Natural killer cell (primary cell): ENCODE measurements around the gene ICAM3. TPM values are rescaled to one million over a fixed set of nuclear protein-coding genes. Genes with fewer than 3 reads are reported as not detected.
A peak's percentile ranks its signal among the peaks of the same experiment; 100 is the strongest.

Source experiments
- ATAC-seq, 3 donors: fragments of 150-1000 bp in 2 of 3; fragments of 200-7000 bp in 1 of 3; cut with Tn5 transposase; 1 replicate in 1 of 3; 2 replicates in 2 of 3; pipeline ENCODE4 v1.10.0; 2021; ENCODE audit warnings: mild to moderate bottlenecking in 2 of 3, moderate library complexity in 2 of 3
- DNase-seq, 2 donors: peaks; one replicate each; pipeline versions ENCODE4 v3.0.0 to v3.0.0-alpha.2; 2013 to 2021; ENCODE audit warnings: mixed read lengths in 1 of 2
- H3K27ac ChIP-seq: one replicate; pipeline ENCODE4 v1.5.1; 2013; ENCODE audit warnings: mild to moderate bottlenecking, low read length
- H3K27me3 ChIP-seq: one replicate; pipeline ENCODE4 v1.6.1; 2013; ENCODE audit warnings: low read length; ENCODE audit not compliant: control insufficient read depth, insufficient read depth
- H3K36me3 ChIP-seq: one replicate; pipeline ENCODE4 v1.6.1; 2013; ENCODE audit warnings: low read length; ENCODE audit not compliant: control insufficient read depth, insufficient read depth
- H3K4me1 ChIP-seq: one replicate; pipeline ENCODE4 v1.6.1; 2013; ENCODE audit warnings: low read length; ENCODE audit not compliant: control insufficient read depth, insufficient read depth
- H3K4me3 ChIP-seq: one replicate; pipeline ENCODE4 v1.5.1; 2013; ENCODE audit warnings: low read length
- H3K9me3 ChIP-seq: one replicate; pipeline ENCODE4 v1.6.1; 2013; ENCODE audit warnings: low read length; ENCODE audit not compliant: control insufficient read depth, insufficient read depth
- H3K27ac Mint-ChIP-seq, 2 donors: one replicate each; pipeline ENCODE4 v1.8.0; 2022; ENCODE audit warnings: mild to moderate bottlenecking in 2 of 2, mixed read lengths in 2 of 2, moderate library complexity in 1 of 2
- H3K27me3 Mint-ChIP-seq, 2 donors: one replicate each; pipeline ENCODE4 v1.8.0; 2022; ENCODE audit warnings: low read depth in 2 of 2, mixed read lengths in 2 of 2
- H3K36me3 Mint-ChIP-seq: one replicate; pipeline ENCODE4 v1.8.0; 2022; ENCODE audit warnings: mixed read lengths
- H3K4me1 Mint-ChIP-seq, 2 donors: one replicate each; pipeline ENCODE4 v1.8.0; 2022; ENCODE audit warnings: mixed read lengths in 2 of 2
- H3K4me3 Mint-ChIP-seq: one replicate; pipeline ENCODE4 v1.8.0; 2022; ENCODE audit warnings: mild to moderate bottlenecking, moderate library complexity, mixed read lengths
- H3K9me3 Mint-ChIP-seq, 2 donors: one replicate each; pipeline ENCODE4 v1.8.0; 2022; ENCODE audit warnings: mixed read lengths in 2 of 2
- WGBS: methylation state at CpG from one replicate; pipeline ENCODE4 v1.1.7; 2013; ENCODE audit warnings: missing lambda C conversion rate; ENCODE audit not compliant: insufficient coverage; 5-methylcytosine and 5-hydroxymethylcytosine counted together
- intact Hi-C: fragments of 100-400 bp; cut with micrococcal nuclease; formaldehyde crosslinking; loops from one replicate; pipeline ENCODE4 v1.14.2; 2022
- total RNA-seq, 4 donors: library from RNA; stranded (reverse); fragments of 120-200 nt in 1 of 4; gene quantifications; one replicate each; pipeline versions ENCODE4 v1.2.3 to v1.2.4, GENCODE V29; 2013 to 2022
- TF ChIP-seq, protein P1 (sequence below): fragments of 200-600 bp; IDR thresholded peaks from one replicate; pipeline ENCODE4 v1.8.0; 2022; ENCODE audit warnings: antibody characterized with exemption

The ICAM3 gene
- total RNA-seq, 3 donors from 2014 or later (not counting 1 experiment from before 2014, with no cell fraction given): 189 to 224 (median 199) TPM

GRCh38 chr19:10328558-10329429 is 10.6 kb downstream of the ICAM3 start:
- intact Hi-C loops: no loop called here
- no peaks in the 10 kb centered on the region for H3K9me3 ChIP-seq
- no peaks in the 10 kb centered on the region for H3K27me3 ChIP-seq
- H3K4me1 Mint-ChIP-seq: peaks cover 0 to 15% of the 10 kb centered on the region in 2 donors
- H3K27ac ChIP-seq: no peak overlapping the region
- TF ChIP-seq, protein P1, sequence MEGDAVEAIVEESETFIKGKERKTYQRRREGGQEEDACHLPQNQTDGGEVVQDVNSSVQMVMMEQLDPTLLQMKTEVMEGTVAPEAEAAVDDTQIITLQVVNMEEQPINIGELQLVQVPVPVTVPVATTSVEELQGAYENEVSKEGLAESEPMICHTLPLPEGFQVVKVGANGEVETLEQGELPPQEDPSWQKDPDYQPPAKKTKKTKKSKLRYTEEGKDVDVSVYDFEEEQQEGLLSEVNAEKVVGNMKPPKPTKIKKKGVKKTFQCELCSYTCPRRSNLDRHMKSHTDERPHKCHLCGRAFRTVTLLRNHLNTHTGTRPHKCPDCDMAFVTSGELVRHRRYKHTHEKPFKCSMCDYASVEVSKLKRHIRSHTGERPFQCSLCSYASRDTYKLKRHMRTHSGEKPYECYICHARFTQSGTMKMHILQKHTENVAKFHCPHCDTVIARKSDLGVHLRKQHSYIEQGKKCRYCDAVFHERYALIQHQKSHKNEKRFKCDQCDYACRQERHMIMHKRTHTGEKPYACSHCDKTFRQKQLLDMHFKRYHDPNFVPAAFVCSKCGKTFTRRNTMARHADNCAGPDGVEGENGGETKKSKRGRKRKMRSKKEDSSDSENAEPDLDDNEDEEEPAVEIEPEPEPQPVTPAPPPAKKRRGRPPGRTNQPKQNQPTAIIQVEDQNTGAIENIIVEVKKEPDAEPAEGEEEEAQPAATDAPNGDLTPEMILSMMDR: no peak
- H3K27me3 Mint-ChIP-seq: no peaks in the 10 kb centered on the region
- WGBS: 98% methylated on average over 41 of the region's 41 CpGs
- H3K4me3 ChIP-seq: no peak overlapping the region
- DNase-seq (peak in 1 of 2 donors; percentile 2), ATAC-seq (no peak)
- no peak overlapping the region for H3K4me3 Mint-ChIP-seq
- no peak overlapping the region for H3K27ac Mint-ChIP-seq
- peaks cover 17% of the 10 kb centered on the region for H3K4me1 ChIP-seq
- no peaks in the 10 kb centered on the region for H3K9me3 Mint-ChIP-seq
- no peaks in the 10 kb centered on the region for H3K36me3 Mint-ChIP-seq
- peaks cover 55% of the 10 kb centered on the region for H3K36me3 ChIP-seq

DNA sequence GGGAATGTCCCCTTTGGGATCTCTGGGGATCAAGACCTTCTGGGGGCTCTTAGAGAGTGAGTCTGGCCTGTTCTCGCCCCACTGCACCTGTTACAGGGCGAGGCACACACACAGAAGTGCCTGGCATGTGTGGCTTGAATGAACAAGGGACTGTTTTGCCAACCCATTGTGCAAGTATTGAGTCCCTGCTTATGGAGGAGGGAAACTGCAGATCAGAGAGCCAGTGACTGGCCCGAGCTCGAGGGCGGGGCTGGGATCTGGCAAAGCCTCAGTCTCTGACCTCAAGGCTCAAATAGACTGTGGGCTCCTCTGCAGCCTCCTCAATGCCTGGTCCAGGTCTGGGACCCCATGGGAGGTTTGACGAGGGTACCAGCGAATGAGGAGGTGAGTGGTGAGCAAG is 11.6 kb downstream of the ICAM3 start:
- WGBS: 97% methylated on average over 7 of the region's 7 CpGs
- Mint-ChIP-seq H3K27me3 (no peaks in the 10 kb centered on the region), H3K36me3 (no peaks in the 10 kb centered on the region), H3K27ac (no peak overlapping the region), H3K4me1 (peaks cover 0 to 5% of the 10 kb centered on the region in 2 donors), H3K9me3 (no peaks in the 10 kb centered on the region), H3K4me3 (no peak overlapping the region)
- intact Hi-C loops: no loop called here
- ATAC-seq (no peak), DNase-seq (no peak)
- peaks cover 12% of the 10 kb centered on the region for H3K4me1 ChIP-seq
- no peaks in the 10 kb centered on the region for H3K27me3 ChIP-seq
- H3K9me3 ChIP-seq: no peaks in the 10 kb centered on the region
- H3K36me3 ChIP-seq: peaks cover 65% of the 10 kb centered on the region
- TF ChIP-seq, protein P1: no peak
- no peak overlapping the region for H3K4me3 ChIP-seq
- H3K27ac ChIP-seq: no peak overlapping the region

GRCh38 chr19:10325732-10326131 is 13.7 kb downstream of the ICAM3 start:
- no peak overlapping the region for H3K4me3 ChIP-seq
- H3K36me3 ChIP-seq: peaks cover 85% of the 10 kb centered on the region
- intact Hi-C loops: no loop called here
- no peak overlapping the region for H3K4me3 Mint-ChIP-seq
- no peak for DNase-seq
- H3K9me3 Mint-ChIP-seq: no peaks in the 10 kb centered on the region
- no peaks in the 10 kb centered on the region for H3K36me3 Mint-ChIP-seq
- no peaks in the 10 kb centered on the region for H3K4me1 ChIP-seq
- no peak for ATAC-seq
- TF ChIP-seq, protein P1: no peak
- 97% methylated on average over 8 of the region's 8 CpGs for WGBS
- no peaks in the 10 kb centered on the region for H3K27me3 Mint-ChIP-seq
- no peak overlapping the region for H3K27ac ChIP-seq
- H3K4me1 Mint-ChIP-seq: peaks cover 0 to 6% of the 10 kb centered on the region in 2 donors
- no peak overlapping the region for H3K27ac Mint-ChIP-seq
- H3K9me3 ChIP-seq: no peaks in the 10 kb centered on the region
- H3K27me3 ChIP-seq: no peaks in the 10 kb centered on the region
